ENCODE measurements around the gene BBX. TPM values are rescaled to one million over a fixed set of nuclear protein-coding genes. Genes with fewer than 3 reads are reported as not detected.

Gene BBX
- polyA plus RNA-seq, 3 donors, result 15.7 to 25.1 (median 16.6) TPM

DNA sequence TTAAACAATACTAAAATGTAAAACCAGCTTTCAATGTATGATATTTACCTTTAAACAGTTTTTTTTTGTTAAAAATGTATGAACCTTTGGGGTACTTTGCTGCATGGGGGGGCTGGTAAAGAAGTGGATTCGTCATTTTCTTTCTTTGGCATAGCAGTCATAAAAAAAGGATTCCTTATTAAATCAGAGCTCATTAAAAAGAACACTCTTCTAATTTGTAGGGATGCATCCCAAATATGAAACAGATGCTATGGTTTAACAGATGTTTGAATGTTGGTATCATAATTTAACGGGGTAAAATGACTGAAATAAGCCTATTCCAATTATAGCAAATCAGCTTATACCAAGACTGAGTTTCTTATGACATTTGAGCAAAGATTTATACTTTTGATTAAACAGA, 234.4 kb downstream of the BBX start:
- Histone ChIP-seq H3K4me1 (ENCODE audit: control insufficient read depth in 1 of 2, insufficient read depth in 2 of 2, low read length in 2 of 2) (no peaks in the 10 kb centered on the region), H3K9ac (ENCODE audit: insufficient read depth, low read length, poor library complexity, severe bottlenecking) (no peak overlapping the region), H3K4me3 (replicated peaks in 1 of 3; ENCODE audit: low read depth in 2 of 3, low read length in 3 of 3) (no peak overlapping the region), H3K36me3 (replicated peaks in 1 of 2; ENCODE audit: control insufficient read depth in 1 of 2, insufficient read depth in 2 of 2, low read length in 2 of 2) (peaks cover 9 to 32% of the 10 kb centered on the region in 2 donors), H3K27ac (ENCODE audit: low read depth in 1 of 2, low read length in 2 of 2) (no peak overlapping the region), H3K27me3 (ENCODE audit: control insufficient read depth in 2 of 2, insufficient read depth in 2 of 2, low read length in 2 of 2) (no peaks in the 10 kb centered on the region), H2AFZ (ENCODE audit: insufficient read depth, low read depth, low read length, poor library complexity, severe bottlenecking) (no peak overlapping the region), H3K4me2 (replicated peaks; ENCODE audit: extremely low read depth, low read length, poor library complexity, severe bottlenecking) (no peak overlapping the region), H3K79me2 (ENCODE audit: insufficient read depth, low read length) (no peaks in the 10 kb centered on the region), H3K9me3 (replicated peaks in 1 of 2; ENCODE audit: control insufficient read depth in 1 of 2, insufficient read depth in 1 of 2, low read length in 2 of 2) (no peaks in the 10 kb centered on the region), H4K20me1 (ENCODE audit: insufficient read depth, low read length) (no peaks in the 10 kb centered on the region)
- TF ChIP-seq, protein P1, sequence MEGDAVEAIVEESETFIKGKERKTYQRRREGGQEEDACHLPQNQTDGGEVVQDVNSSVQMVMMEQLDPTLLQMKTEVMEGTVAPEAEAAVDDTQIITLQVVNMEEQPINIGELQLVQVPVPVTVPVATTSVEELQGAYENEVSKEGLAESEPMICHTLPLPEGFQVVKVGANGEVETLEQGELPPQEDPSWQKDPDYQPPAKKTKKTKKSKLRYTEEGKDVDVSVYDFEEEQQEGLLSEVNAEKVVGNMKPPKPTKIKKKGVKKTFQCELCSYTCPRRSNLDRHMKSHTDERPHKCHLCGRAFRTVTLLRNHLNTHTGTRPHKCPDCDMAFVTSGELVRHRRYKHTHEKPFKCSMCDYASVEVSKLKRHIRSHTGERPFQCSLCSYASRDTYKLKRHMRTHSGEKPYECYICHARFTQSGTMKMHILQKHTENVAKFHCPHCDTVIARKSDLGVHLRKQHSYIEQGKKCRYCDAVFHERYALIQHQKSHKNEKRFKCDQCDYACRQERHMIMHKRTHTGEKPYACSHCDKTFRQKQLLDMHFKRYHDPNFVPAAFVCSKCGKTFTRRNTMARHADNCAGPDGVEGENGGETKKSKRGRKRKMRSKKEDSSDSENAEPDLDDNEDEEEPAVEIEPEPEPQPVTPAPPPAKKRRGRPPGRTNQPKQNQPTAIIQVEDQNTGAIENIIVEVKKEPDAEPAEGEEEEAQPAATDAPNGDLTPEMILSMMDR (IDR thresholded peaks at IDR 0.05), result no peak
- no peaks in the 10 kb centered on the region for H3K9me3 Mint-ChIP-seq
- no peaks in the 10 kb centered on the region for H3K4me1 Mint-ChIP-seq
- peaks cover 0 to 2% (median 1%) of the 10 kb centered on the region in 3 donors for H3K27me3 Mint-ChIP-seq (ENCODE audit: low read depth in 3 of 3)
- no peak overlapping the region for H3K27ac Mint-ChIP-seq
- H3K36me3 Mint-ChIP-seq, result peaks cover 16 to 38% of the 10 kb centered on the region in 2 donors
- no peak overlapping the region for H3K4me3 Mint-ChIP-seq
- DNase-seq, result no peak
- WGBS (ENCODE audit: insufficient coverage), result no CpG with 5 or more reads among the region's 2 CpGs
- intact Hi-C loops (cut with micrococcal nuclease), result no loop called here

DNA sequence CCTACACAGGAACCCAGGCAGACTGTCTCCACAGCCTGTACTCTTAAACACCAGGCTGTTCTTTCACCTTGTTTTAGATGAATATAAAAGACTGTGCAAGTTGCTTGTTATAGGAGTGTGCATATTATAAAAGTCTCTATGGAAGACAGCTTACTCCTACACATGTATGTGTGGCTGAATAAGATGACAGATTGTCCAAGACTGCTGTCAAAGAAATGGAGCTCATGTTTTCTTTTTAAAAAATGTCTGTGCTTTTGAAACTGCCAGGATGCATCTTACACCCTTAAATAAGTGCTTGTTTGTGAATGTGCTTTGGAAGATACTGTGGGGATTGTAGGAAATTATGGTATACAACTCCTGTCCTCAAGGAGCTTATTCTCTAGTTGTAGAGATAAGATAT, 237.4 kb downstream of the BBX start:
- no peak overlapping the region for H3K4me2 ChIP-seq (replicated peaks; ENCODE audit: extremely low read depth, low read length, poor library complexity, severe bottlenecking)
- H3K27me3 ChIP-seq (ENCODE audit: control insufficient read depth in 2 of 2, insufficient read depth in 2 of 2, low read length in 2 of 2), result no peaks in the 10 kb centered on the region
- H4K20me1 ChIP-seq (ENCODE audit: insufficient read depth, low read length), result no peaks in the 10 kb centered on the region
- TF ChIP-seq, protein P1 (IDR thresholded peaks at IDR 0.05), result no peak
- H3K9me3 ChIP-seq (replicated peaks in 1 of 2; ENCODE audit: control insufficient read depth in 1 of 2, insufficient read depth in 1 of 2, low read length in 2 of 2), result no peaks in the 10 kb centered on the region
- no peak overlapping the region for H3K4me3 ChIP-seq (replicated peaks in 1 of 3; ENCODE audit: low read depth in 2 of 3, low read length in 3 of 3)
- no peak overlapping the region for H2AFZ ChIP-seq (ENCODE audit: insufficient read depth, low read depth, low read length, poor library complexity, severe bottlenecking)
- H3K9me3 Mint-ChIP-seq, result no peaks in the 10 kb centered on the region
- no peaks in the 10 kb centered on the region for H3K79me2 ChIP-seq (ENCODE audit: insufficient read depth, low read length)
- H3K4me3 Mint-ChIP-seq, result no peak overlapping the region
- no peak overlapping the region for H3K9ac ChIP-seq (ENCODE audit: insufficient read depth, low read length, poor library complexity, severe bottlenecking)
- H3K4me1 Mint-ChIP-seq, result no peaks in the 10 kb centered on the region
- DNase-seq, result no peak
- no peak overlapping the region for H3K27ac ChIP-seq (ENCODE audit: low read depth in 1 of 2, low read length in 2 of 2)
- H3K36me3 Mint-ChIP-seq, result peaks cover 17 to 46% of the 10 kb centered on the region in 2 donors
- intact Hi-C loops (cut with micrococcal nuclease), result no loop called here
- H3K27me3 Mint-ChIP-seq (ENCODE audit: low read depth in 3 of 3), result peaks cover 0 to 2% (median 0%) of the 10 kb centered on the region in 3 donors
- H3K4me1 ChIP-seq (ENCODE audit: control insufficient read depth in 1 of 2, insufficient read depth in 2 of 2, low read length in 2 of 2), result no peaks in the 10 kb centered on the region
- peaks cover 9 to 25% of the 10 kb centered on the region in 2 donors for H3K36me3 ChIP-seq (replicated peaks in 1 of 2; ENCODE audit: control insufficient read depth in 1 of 2, insufficient read depth in 2 of 2, low read length in 2 of 2)
- H3K27ac Mint-ChIP-seq, result no peak overlapping the region

Data from CD14-positive monocyte (primary cell).